NCI-H226 (cell line): ENCODE results near the gene ALDH4A1.
"Not testable (repeated sequence)": the region's sequence is repeated elsewhere in the genome, so short reads cannot be mapped to it uniquely, and the experiment has no call there.

Experiments
- DNase-seq: peaks from one replicate; pipeline ENCODE4 v3.0.0-alpha.2; 2015

Gene ALDH4A1

GRCh38 chr1:18893120-18893519 is 9.2 kb downstream of the ALDH4A1 start:
- no peak for DNase-seq

- DNase-seq = not testable (repeated sequence)
These were observed 10.5 kb downstream of the ALDH4A1 start for GRCh38 chr1:18891858-18892257.

GRCh38 chr1:18891426-18891780 is 11.0 kb downstream of the ALDH4A1 start:
- no peak for DNase-seq

GRCh38 chr1:18890706-18891425 is 11.5 kb downstream of the ALDH4A1 start:
- no peak for DNase-seq

- DNase-seq = peak; percentile 42
These were observed 16.4 kb downstream of the ALDH4A1 start for GRCh38 chr1:18886003-18886335.

GRCh38 chr1:18885311-18886002 is 16.9 kb downstream of the ALDH4A1 start:
- DNase-seq = no peak

- no peak for DNase-seq
These were observed 17.6 kb downstream of the ALDH4A1 start for GRCh38 chr1:18884727-18885126.

GRCh38 chr1:18884419-18884717 is 18.0 kb downstream of the ALDH4A1 start:
- DNase-seq = no peak

GRCh38 chr1:18883636-18884418 is 18.5 kb downstream of the ALDH4A1 start:
- peak; percentile 41 for DNase-seq

- DNase-seq = no peak
These were observed 19.3 kb downstream of the ALDH4A1 start for GRCh38 chr1:18883079-18883478.

- DNase-seq = no peak
These were observed 19.9 kb downstream of the ALDH4A1 start for GRCh38 chr1:18882486-18882885.

- DNase-seq = no peak
These were observed 20.5 kb downstream of the ALDH4A1 start for GRCh38 chr1:18881642-18882431.

GRCh38 chr1:18881164-18881563 is 21.2 kb downstream of the ALDH4A1 start:
- DNase-seq = no peak

GRCh38 chr1:18880585-18880984 is 21.8 kb downstream of the ALDH4A1 start:
- DNase-seq = no peak

GRCh38 chr1:18879791-18880309 is 22.5 kb downstream of the ALDH4A1 start:
- DNase-seq = no peak

GRCh38 chr1:18879215-18879790 is 23.1 kb downstream of the ALDH4A1 start:
- DNase-seq = no peak

GRCh38 chr1:18878538-18879214 is 23.7 kb downstream of the ALDH4A1 start:
- no peak for DNase-seq

GRCh38 chr1:18877282-18877681 is 25.1 kb downstream of the ALDH4A1 start:
- no peak for DNase-seq

- DNase-seq = no peak
These were observed 26.1 kb downstream of the ALDH4A1 start for GRCh38 chr1:18876210-18876609.

GRCh38 chr1:18875796-18876128 is 26.6 kb downstream of the ALDH4A1 start:
- DNase-seq = no peak

GRCh38 chr1:18875107-18875795 is 27.1 kb downstream of the ALDH4A1 start:
- peak; percentile 51 for DNase-seq

GRCh38 chr1:18874600-18874999 is 27.8 kb downstream of the ALDH4A1 start:
- no peak for DNase-seq
